Endothelial cell of umbilical vein (primary cell): ENCODE data around the gene UBE2S. TPM values are rescaled to one million over a fixed set of nuclear protein-coding genes. Genes with fewer than 3 reads are reported as not detected.
"Not testable (repeated sequence)": the region's sequence is repeated elsewhere in the genome, so short reads cannot be mapped to it uniquely, and the experiment has no call there.

Experiments
- BruUV-seq: library from RNA; stranded (reverse); fragments of 400-500 nt; replicated peaks from 2 replicates; lab custom pipeline; 2021; lab: Mats Ljungman, UMichigan
- CTCF ChIA-PET: fragments of 300-600, 350-600 bp; sonication (Branson Sonifier 250); formaldehyde crosslinking; loops from one replicate; lab custom pipeline; 2021; ENCODE audit warnings: antibody characterized with exemption, inconsistent platforms; lab: Charles Lee
- POLR2A ChIA-PET: fragments of 300-600, 350-600 bp; sonication (Branson Sonifier 250); formaldehyde crosslinking; loops from one replicate; lab custom pipeline; 2021; ENCODE audit warnings: antibody characterized with exemption, inconsistent platforms; lab: Charles Lee
- DNase-seq: peaks from one replicate; pipeline ENCODE4 v3.0.0-alpha.2; 2011; ENCODE audit warnings: low read depth, low spot score
- FAIRE-seq: peaks from 2 replicates; lab custom pipeline; 2011; peaks lifted over from hg19 to GRCh38; lab: Jason Lieb, UNC
- H2AFZ ChIP-seq: 2 replicates; pipeline ENCODE4 v1.6.0; 2012; ENCODE audit warnings: low read depth, low read length, control low read depth, inconsistent platforms
- H3K27ac ChIP-seq: 2 replicates; pipeline ENCODE4 v1.5.1; 2011; ENCODE audit warnings: low read depth, mild to moderate bottlenecking, control low read depth, low read length, moderate library complexity; ENCODE audit not compliant: insufficient read depth
- H3K27me3 ChIP-seq, 2 experiments: 2 replicates each; pipeline versions ENCODE4 v1.6.0 to v1.6.1; 2011; ENCODE audit warnings: low read length in 2 of 2, mixed read lengths in 1 of 2; ENCODE audit not compliant: control insufficient read depth in 2 of 2, insufficient read depth in 2 of 2
- H3K36me3 ChIP-seq, 2 experiments: 2 replicates in 1 of 2; 3 replicates in 1 of 2; pipeline ENCODE4 v1.5.1; 2011; ENCODE audit warnings: low read length in 2 of 2, mild to moderate bottlenecking in 1 of 2, moderate library complexity in 1 of 2; ENCODE audit not compliant: control insufficient read depth in 2 of 2, insufficient read depth in 2 of 2; ENCODE audit errors: extremely low read depth in 1 of 2
- H3K4me1 ChIP-seq: 3 replicates; pipeline ENCODE4 v1.5.1; 2011; ENCODE audit warnings: mild to moderate bottlenecking, low read length; ENCODE audit not compliant: control insufficient read depth, insufficient read depth; ENCODE audit errors: extremely low read depth
- H3K4me2 ChIP-seq: 2 replicates; pipeline ENCODE4 v1.6.1; 2011; ENCODE audit warnings: low read length, control low read depth, mixed read lengths; ENCODE audit not compliant: insufficient read depth
- H3K4me3 ChIP-seq, 3 experiments: fragments of 200-600 bp in 1 of 3; sonication (generic), shearing (Covaris generic) in 1 of 3; replicated peaks in 1 of 3; 2 replicates each; pipeline ENCODE4 v1.5.1; 2011 to 2016; ENCODE audit warnings: control low read depth in 3 of 3, low read length in 3 of 3, mild to moderate bottlenecking in 2 of 3, inconsistent platforms in 1 of 3, low read depth in 1 of 3, moderate library complexity in 1 of 3; ENCODE audit not compliant: insufficient read depth in 1 of 3
- H3K79me2 ChIP-seq: 2 replicates; pipeline ENCODE4 v1.6.0; 2012; ENCODE audit warnings: low read length, inconsistent platforms; ENCODE audit not compliant: control insufficient read depth, insufficient read depth
- H3K9ac ChIP-seq: replicated peaks from 2 replicates; pipeline ENCODE3; 2011; ENCODE audit warnings: low read length, control low read depth; ENCODE audit not compliant: insufficient read depth; ENCODE audit errors: extremely low read depth
- H3K9me1 ChIP-seq: replicated peaks from 3 replicates; pipeline ENCODE4 v1.6.0; 2011; ENCODE audit warnings: mild to moderate bottlenecking, low read length; ENCODE audit not compliant: control insufficient read depth, insufficient read depth; ENCODE audit errors: extremely low read depth
- H3K9me3 ChIP-seq: replicated peaks from 2 replicates; pipeline ENCODE4 v1.5.1; 2012; ENCODE audit warnings: low read length, inconsistent platforms; ENCODE audit not compliant: control insufficient read depth, insufficient read depth
- H4K20me1 ChIP-seq: replicated peaks from 2 replicates; pipeline ENCODE3; 2011; ENCODE audit warnings: mild to moderate bottlenecking, low read length; ENCODE audit not compliant: control insufficient read depth, insufficient read depth; ENCODE audit errors: extremely low read depth
- EZH2 ChIP-seq: IDR thresholded peaks from 2 replicates; pipeline ENCODE4 v1.6.1; 2012; ENCODE audit warnings: borderline replicate concordance, low read depth, mild to moderate bottlenecking, moderate library complexity, low read length, inconsistent platforms; ENCODE audit not compliant: severe bottlenecking
- GATA2 ChIP-seq: IDR thresholded peaks from 2 replicates; pipeline ENCODE4 v1.7.0; 2011; ENCODE audit warnings: low read depth, mild to moderate bottlenecking, moderate library complexity, mixed read lengths, low read length; ENCODE audit not compliant: insufficient read length, insufficient read depth
- JUN ChIP-seq: IDR thresholded peaks from 2 replicates; pipeline ENCODE4 v1.6.1; 2011; ENCODE audit warnings: borderline replicate concordance, low read depth; ENCODE audit not compliant: insufficient read length, insufficient read depth
- MYC ChIP-seq: IDR thresholded peaks from one replicate; pipeline ENCODE4 v1.6.1; 2011; ENCODE audit warnings: mild to moderate bottlenecking, low read depth, low read length
- POLR2AphosphoS5 ChIP-seq: IDR thresholded peaks from 2 replicates; pipeline ENCODE4 v1.6.1; 2012; ENCODE audit warnings: low read depth, mild to moderate bottlenecking, control low read depth, low read length, moderate library complexity; ENCODE audit not compliant: insufficient read depth
- dilution Hi-C: fragments of 300-500 bp; cut with MboI; formaldehyde crosslinking; loops from one replicate; pipeline ENCODE4 v1.15.0; 2019; ENCODE audit warnings: low sequenced_read_pairs; ENCODE audit not compliant: extremely low pct_ligation_motif_present
- intact Hi-C: fragments of 100-400 bp; cut with micrococcal nuclease; formaldehyde crosslinking; loops from one replicate; pipeline ENCODE4 v1.10.0; 2022
- polyA plus RNA-seq, 4 experiments: library from polyadenylated mRNA; depleted of rRNA in 3 of 4; stranded (reverse) in 3 of 4; unstranded in 1 of 4; fragments of >200 nt; gene quantifications; 2 replicates each; pipeline versions ENCODE4 v1.2.1 to v1.2.3, GENCODE V29; 2011 to 2012; ENCODE audit warnings: missing spikeins in 1 of 4
- total RNA-seq: library from RNA; stranded (reverse); gene quantifications from 2 replicates; pipeline ENCODE4 v1.2.3, GENCODE V29; 2021

UBE2S gene
- total and polyA plus RNA-seq, 2 donors (not counting 3 experiments of a cell fraction or from before 2014, with no cell fraction given) = 183 to 257 TPM

DNA sequence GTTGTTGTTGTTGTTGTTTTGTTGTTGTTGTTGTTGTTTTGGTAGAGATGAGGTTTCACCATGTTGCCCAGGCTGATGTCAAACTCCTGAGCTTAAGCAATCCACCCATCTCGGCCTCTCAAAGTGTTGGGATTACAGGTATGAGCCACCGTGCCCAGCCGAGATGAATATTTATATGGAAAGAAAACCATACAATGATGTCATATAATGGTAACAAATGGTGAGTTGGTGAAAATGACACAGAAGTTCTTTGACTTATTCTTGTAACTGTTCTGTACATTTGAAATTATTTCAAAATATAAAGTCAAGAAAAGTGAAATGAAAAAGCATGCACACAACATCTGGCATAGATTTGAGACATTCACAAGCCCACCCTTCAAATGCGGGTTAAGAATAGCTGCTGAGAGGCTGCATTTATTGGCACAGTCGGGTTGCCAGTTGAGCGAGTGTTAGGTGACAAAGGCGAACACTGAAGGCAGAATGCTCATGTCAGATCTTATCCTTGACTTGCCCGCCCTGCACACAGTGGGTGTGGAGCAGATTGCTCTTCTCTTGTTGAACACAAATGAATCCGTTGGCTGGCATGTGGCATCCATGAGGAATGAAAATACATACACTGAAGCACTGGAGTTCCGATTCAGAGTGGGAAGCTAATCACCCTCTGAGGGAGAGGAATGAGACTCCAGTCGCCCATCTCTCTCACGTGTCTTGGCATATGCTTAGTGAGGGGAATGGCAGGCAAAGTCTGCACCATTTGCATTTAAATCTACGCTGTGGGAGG lies 15.8 kb upstream of the UBE2S start:
- H3K36me3 ChIP-seq = no peaks in the 10 kb centered on the region
- no peaks in the 10 kb centered on the region for H3K4me1 ChIP-seq
- FAIRE-seq (no peak), DNase-seq (no peak)
- POLR2A ChIA-PET = no interaction called here
- no peaks in the 10 kb centered on the region for H4K20me1 ChIP-seq
- no TSS peak for BruUV-seq
- intact Hi-C loops (no loop called here), dilution Hi-C loops (no loop called here)
- no peak overlapping the region for H3K27ac ChIP-seq
- no peaks in the 10 kb centered on the region for H3K9me3 ChIP-seq
- no peak overlapping the region for H2AFZ ChIP-seq
- H3K4me3 ChIP-seq = no peak overlapping the region
- H3K4me2 ChIP-seq = no peak overlapping the region
- no peaks in the 10 kb centered on the region for H3K79me2 ChIP-seq
- H3K9me1 ChIP-seq = no peaks in the 10 kb centered on the region
- no peak for TF ChIP-seq GATA2
- no peak for TF ChIP-seq POLR2AphosphoS5
- TF ChIP-seq MYC = no peak
- no peak for TF ChIP-seq JUN
- no peak for TF ChIP-seq EZH2
- peaks cover 0 to 10% of the 10 kb centered on the region in 2 experiments for H3K27me3 ChIP-seq
- H3K9ac ChIP-seq = no peak overlapping the region
- CTCF ChIA-PET = interaction anchor here (1.6 kb wide), 1 partner anchor 80 kb away, joined by 5 read pairs; no protein-coding TSS in a partner anchor

DNA sequence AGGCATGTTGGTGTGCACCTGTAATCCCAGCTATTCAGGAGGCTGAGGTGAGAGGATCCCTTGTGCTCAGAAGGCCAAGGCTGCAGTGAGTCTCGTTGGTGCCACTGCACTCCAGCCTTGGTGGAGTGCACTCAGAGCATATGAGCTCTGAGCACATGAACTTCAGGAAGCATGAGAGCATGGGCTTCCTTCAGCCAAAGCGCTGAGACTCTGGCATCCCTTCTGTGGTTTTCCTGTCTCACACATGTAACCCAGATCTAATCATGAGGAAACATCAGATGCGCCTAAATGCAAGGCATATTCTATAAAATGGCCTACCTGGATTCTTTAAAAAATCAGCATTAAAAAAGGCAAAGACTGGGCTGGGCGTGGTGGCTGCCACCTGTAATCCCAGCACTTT lies 13.7 kb upstream of the UBE2S start:
- H3K9me3 ChIP-seq, H3K4me2 ChIP-seq, POLR2A ChIA-PET, DNase-seq, BruUV-seq, H3K4me3 ChIP-seq, H3K27ac ChIP-seq, H4K20me1 ChIP-seq, H3K9ac ChIP-seq, H3K4me1 ChIP-seq, H2AFZ ChIP-seq, dilution Hi-C loops, H3K79me2 ChIP-seq, H3K36me3 ChIP-seq, H3K9me1 ChIP-seq, intact Hi-C loops: not testable (repeated sequence)
- peak; percentile 48 for FAIRE-seq
- CTCF ChIA-PET = interaction anchor here (4.5 kb wide), 1 partner anchor 280 kb away, joined by 69 read pairs; no protein-coding TSS in a partner anchor
- peaks cover 0 to 10% of the 10 kb centered on the region in 2 experiments for H3K27me3 ChIP-seq
